Measurements from ENCODE around the gene XG.
"Not testable (repeated sequence)": the region's sequence is repeated elsewhere in the genome, so short reads cannot be mapped to it uniquely, and the experiment has no call there.

XG gene

GRCh38 chrX:2781698-2782097 lies 29.9 kb downstream of the XG start:
- no peak for DNase-seq

GRCh38 chrX:2782171-2782570 lies 30.3 kb downstream of the XG start:
- DNase-seq, result no peak

GRCh38 chrX:2782778-2783177 lies 30.9 kb downstream of the XG start:
- DNase-seq, result no peak

DNA sequence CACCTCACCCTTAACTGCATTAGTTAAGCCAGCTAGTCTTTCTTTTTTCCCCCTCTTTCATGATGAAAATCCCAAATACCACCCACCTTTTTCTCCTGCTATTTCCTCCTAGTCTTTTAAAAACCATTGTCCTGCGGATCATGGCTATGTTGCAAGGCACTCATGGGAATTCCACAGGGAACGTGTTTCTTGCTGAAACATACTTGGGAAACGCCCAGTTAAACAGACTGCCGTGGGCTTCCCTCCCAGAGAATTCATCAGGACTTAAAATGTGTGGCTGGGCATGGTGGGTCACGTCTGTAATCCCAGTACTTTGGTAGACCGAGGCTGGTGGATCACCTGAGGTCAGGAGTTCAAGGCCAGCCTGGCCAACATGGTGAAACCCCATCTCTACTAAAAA lies 32.2 kb downstream of the XG start:
- no peak for DNase-seq

- DNase-seq, result no peak
Observed at GRCh38 chrX:2785538-2785937, 33.7 kb downstream of the XG start.

DNA sequence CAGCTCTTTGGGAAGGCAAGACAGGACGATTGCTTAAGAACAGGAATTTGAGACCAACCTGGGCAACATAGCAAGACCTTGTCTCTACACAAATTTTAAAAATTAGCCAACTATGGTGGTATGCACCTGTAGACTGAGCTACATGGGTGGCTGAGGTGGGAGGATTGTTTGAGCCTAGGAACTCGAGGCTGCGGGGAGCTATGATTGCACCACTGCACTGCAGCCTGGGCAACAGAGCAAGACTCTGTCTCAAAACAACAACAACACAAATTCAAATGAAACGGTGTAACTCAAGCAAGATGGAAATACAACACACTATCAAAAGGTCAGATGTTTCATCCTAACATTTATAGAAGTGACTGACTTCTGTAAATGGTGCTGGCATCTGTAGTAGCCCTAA lies 37.1 kb downstream of the XG start:
- DNase-seq, result no peak

- no peak for DNase-seq
Observed at GRCh38 chrX:2789569-2789968, 37.7 kb downstream of the XG start.

- no peak for DNase-seq
Observed at GRCh38 chrX:2793752-2794151, 41.9 kb downstream of the XG start.

DNA sequence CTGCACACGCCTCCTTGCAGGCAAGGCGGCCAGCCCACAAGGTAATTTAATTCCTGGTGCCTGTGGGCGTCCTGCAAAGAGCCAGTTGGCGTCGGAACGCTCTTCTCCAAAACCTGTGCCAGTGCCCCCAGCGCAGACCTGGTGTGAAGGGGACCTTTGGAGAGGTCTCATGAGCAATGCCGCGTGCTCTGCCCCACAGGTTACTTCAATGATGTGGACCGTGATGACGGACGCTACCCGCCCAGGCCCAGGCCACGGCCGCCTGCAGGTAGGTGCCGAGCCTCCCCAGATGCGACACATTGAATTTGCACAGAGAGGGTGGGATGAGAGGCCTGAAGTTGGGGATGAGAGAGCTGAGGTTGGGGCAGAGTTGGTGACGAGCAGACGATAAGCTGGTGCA lies 42.5 kb downstream of the XG start:
- no peak for DNase-seq

- not testable (repeated sequence) for DNase-seq
Observed at GRCh38 chrX:2796808-2797207, 45.0 kb downstream of the XG start.

DNA sequence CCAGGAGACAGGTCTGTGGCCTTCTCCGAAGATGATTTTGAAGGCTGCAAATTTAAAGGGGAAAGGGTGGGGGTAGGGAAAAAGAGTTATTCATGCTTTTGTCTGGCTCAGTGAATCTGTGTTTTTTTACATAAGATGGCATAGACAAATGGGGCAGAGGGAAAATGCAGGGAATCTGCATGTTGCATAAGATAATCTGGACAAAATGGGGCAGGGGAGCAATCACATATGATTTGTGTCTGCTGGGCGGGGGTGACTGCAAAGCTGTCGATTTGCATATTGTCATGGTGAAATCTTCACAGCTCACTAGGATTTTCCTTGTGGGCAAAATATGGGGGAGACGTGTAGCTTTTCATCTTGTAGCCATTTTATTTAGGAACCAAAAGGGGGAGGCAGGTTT lies 47.5 kb downstream of the XG start:
- DNase-seq, result no peak

DNA sequence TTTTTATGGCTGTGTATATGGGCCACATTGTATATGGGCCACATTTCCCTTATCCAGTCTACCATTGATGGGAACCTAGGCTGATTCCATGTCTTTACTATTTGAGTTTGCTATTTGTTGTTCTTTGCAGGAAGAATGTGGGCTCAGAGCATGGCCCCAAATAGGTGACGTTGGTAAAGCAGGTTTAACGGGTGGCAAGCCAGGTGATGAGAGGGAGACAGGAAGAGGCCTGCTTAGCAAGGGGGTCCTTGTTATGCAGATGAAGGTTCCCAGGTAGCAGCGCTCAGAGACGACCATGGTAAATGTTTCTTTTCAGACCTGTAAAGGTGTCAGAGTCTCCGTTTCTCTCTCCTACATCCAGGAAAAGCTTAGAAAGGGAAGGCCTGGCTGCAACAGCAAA lies 48.1 kb downstream of the XG start:
- not testable (repeated sequence) for DNase-seq

DNA sequence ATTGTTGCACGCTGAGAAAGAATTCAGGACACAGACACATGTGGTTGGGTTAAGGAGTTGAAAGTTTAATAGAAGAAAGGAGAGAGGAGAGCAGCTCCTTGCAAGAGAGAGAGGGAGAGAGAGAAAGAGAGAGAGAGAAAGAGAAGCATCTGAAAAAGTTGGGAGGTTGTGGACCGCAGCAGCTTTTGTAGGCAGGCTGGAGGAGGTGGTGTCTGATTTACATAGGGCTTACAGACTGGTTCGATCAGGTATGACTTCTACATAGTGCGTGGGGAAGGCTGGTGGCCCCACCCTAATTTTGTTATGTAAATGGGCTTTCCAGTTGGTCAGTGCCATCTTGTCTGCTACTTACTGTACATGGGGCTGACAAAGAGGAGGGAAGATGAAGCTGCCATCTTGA lies 49.4 kb downstream of the XG start:
- DNase-seq, result no peak

GRCh38 chrX:2802376-2803090 lies 50.7 kb downstream of the XG start:
- not testable (repeated sequence) for DNase-seq

DNA sequence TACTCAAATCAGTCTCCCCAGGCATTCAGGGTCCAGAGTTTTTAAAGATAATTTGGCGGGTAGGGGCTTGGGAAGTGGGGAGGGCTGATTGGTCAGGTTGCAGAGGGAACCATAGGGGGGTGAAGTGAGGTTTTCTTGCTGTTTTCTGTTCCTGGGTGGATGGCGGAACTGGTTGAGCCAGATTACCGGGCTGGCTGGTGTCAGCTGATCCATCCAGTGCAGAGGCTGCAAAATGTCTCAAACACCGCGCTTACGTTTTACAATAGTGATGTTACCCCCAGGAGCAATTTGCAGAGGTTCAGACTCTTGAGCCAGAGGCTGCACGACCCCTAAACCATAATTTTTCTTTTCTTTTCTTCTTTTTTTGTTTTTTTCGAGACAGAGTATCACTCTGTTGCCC lies 51.6 kb downstream of the XG start:
- DNase-seq, result not testable (repeated sequence)

GRCh38 chrX:2804106-2804843 lies 52.4 kb downstream of the XG start:
- DNase-seq, result not testable (repeated sequence)

DNA sequence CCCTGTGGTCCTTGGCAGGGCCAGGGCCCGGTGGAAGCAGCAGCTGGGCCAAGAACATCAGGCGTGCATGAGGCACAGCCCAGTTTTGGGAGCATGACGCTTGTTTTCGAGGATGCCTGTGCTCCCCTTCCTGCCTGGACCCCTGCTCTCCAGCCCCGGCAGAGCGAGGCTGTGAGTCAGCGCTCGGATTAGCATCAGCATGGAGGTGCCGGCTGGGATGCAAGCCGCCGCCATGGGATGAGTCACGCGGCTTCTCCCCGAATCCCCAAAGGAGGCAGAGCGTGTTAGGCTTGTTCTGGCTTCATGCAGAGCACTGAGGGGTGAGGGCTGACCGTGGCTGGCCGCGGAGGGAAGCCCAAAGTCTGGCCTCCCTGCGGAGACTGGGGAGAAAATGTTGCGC lies 53.0 kb downstream of the XG start:
- not testable (repeated sequence) for DNase-seq

DNA sequence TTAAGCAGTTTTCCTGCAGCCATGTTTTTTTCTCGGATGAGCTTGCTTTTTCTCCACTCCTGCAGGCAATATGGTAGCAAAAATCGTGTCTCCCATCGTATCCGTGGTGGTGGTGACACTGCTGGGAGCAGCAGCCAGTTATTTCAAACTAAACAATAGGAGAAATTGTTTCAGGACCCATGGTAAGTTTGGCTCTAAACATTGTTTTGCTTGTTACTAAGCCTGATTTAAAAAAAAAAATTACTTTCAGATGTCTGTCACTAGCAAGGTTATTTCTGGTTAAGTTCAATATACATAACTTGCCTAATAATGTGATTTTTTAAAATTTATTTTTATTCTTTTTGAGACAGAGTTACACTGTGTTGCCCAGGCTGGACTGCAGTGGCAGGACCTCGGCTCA lies 59.4 kb downstream of the XG start:
- no peak for DNase-seq

- not testable (repeated sequence) for DNase-seq
Observed at GRCh38 chrX:2812161-2812907, 60.5 kb downstream of the XG start.

- no peak for DNase-seq
Observed at GRCh38 chrX:2817036-2817435, 65.2 kb downstream of the XG start.

GRCh38 chrX:2819345-2820135 lies 67.7 kb downstream of the XG start:
- no peak for DNase-seq

DNA sequence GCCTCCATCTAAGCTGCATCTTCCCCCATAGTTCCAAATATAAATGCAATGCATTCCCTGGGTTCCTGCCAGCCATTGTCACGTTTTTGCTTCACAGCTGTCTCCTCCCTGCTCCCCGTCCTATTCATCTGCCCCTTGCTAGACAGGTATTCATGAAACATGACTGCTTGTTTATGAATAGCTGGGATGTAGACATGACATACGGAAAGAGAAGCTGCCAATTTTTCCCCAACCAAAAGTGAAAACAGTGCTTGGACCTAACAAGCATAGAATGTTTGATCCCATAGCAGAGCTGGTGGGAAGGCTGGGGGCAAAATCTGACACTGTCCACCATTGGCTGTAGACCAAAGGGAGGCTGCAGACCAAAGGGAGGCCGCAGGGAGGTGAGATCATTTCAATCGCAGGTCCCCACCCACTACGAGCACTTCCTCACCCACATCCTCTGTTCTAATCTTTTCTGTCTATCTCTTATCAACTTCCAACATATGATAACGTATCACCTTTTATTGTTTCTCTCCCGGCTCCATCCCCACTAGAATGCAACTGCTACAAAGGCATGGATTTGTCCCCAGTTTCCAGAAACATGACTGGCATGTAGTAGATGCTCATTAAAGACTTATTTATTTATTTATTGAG lies 68.4 kb downstream of the XG start:
- DNase-seq, result no peak

Measured in NCI-H1417 treated with DMSO at 0.1 percent for 48 hours (cell line).